Glutamatergic neuron (in vitro differentiated cells): ENCODE results near the gene ZMYND8. TPM values are rescaled to one million over a fixed set of nuclear protein-coding genes. Genes with fewer than 3 reads are reported as not detected.

Source experiments
- DNase-seq: peaks from one replicate; pipeline ENCODE4 v3.0.0; 2022
- H3K27ac Mint-ChIP-seq: one replicate; pipeline ENCODE4 v1.8.0; 2020; ENCODE audit warnings: mild to moderate bottlenecking, mixed read lengths, inconsistent platforms; ENCODE audit not compliant: unreplicated experiment
- H3K27me3 Mint-ChIP-seq: one replicate; pipeline ENCODE4 v1.8.0; 2020; ENCODE audit warnings: mild to moderate bottlenecking, moderate library complexity, mixed read lengths, inconsistent platforms; ENCODE audit not compliant: unreplicated experiment
- H3K36me3 Mint-ChIP-seq: one replicate; pipeline ENCODE4 v1.8.0; 2020; ENCODE audit warnings: mild to moderate bottlenecking, mixed read lengths, inconsistent platforms; ENCODE audit not compliant: unreplicated experiment
- H3K4me1 Mint-ChIP-seq: one replicate; pipeline ENCODE4 v1.8.0; 2020; ENCODE audit warnings: mild to moderate bottlenecking, low read depth, mixed read lengths, inconsistent platforms; ENCODE audit not compliant: unreplicated experiment
- H3K4me3 Mint-ChIP-seq: one replicate; pipeline ENCODE4 v1.8.0; 2020; ENCODE audit warnings: mild to moderate bottlenecking, mixed read lengths, inconsistent platforms; ENCODE audit not compliant: unreplicated experiment
- H3K9me3 Mint-ChIP-seq: one replicate; pipeline ENCODE4 v1.8.0; 2020; ENCODE audit warnings: mild to moderate bottlenecking, moderate library complexity, mixed read lengths, inconsistent platforms; ENCODE audit not compliant: unreplicated experiment
- CTCF ChIP-seq: fragments of 200-600 bp; sonication (generic); IDR thresholded peaks from one replicate; pipeline ENCODE4 v1.5.0; 2021; ENCODE audit not compliant: partially characterized antibody, unreplicated experiment
- total RNA-seq: library from RNA; stranded (reverse); fragmentation: NEBNext Ultra II Directional; extraction: Animal tissue kit (Norgen Biotek cat#: 25700); gene quantifications from one replicate; pipeline ENCODE4 v1.2.1, GENCODE V29; 2021; ENCODE audit not compliant: unreplicated experiment

Gene ZMYND8
- total RNA-seq, 1 donor from 2014 or later: 116 TPM

- H3K4me1 Mint-ChIP-seq: peaks cover 28% of the 10 kb centered on the region
- TF ChIP-seq CTCF: no peak
- no peaks in the 10 kb centered on the region for H3K27me3 Mint-ChIP-seq
- H3K9me3 Mint-ChIP-seq: peaks cover 2% of the 10 kb centered on the region
- peaks cover 6% of the 10 kb centered on the region for H3K36me3 Mint-ChIP-seq
- no peak overlapping the region for H3K4me3 Mint-ChIP-seq
- DNase-seq: no peak
- H3K27ac Mint-ChIP-seq: peak overlapping the region; percentile 81
Observed at GRCh38 chr20:47330071-47330470, 26.4 kb downstream of the ZMYND8 start.

GRCh38 chr20:47328129-47328528 is 28.4 kb downstream of the ZMYND8 start:
- no peak for TF ChIP-seq CTCF
- Mint-ChIP-seq H3K4me3 (no peak overlapping the region), H3K4me1 (peaks cover 32% of the 10 kb centered on the region), H3K36me3 (peaks cover 6% of the 10 kb centered on the region), H3K27ac (no peak overlapping the region), H3K27me3 (no peaks in the 10 kb centered on the region), H3K9me3 (peaks cover 6% of the 10 kb centered on the region)
- DNase-seq: no peak

- peaks cover 31% of the 10 kb centered on the region for H3K4me1 Mint-ChIP-seq
- no peaks in the 10 kb centered on the region for H3K27me3 Mint-ChIP-seq
- H3K9me3 Mint-ChIP-seq: peaks cover 6% of the 10 kb centered on the region
- H3K4me3 Mint-ChIP-seq: no peak overlapping the region
- DNase-seq: no peak
- peaks cover 6% of the 10 kb centered on the region for H3K36me3 Mint-ChIP-seq
- TF ChIP-seq CTCF: no peak
- H3K27ac Mint-ChIP-seq: no peak overlapping the region
Observed at GRCh38 chr20:47327711-47328110, 28.8 kb downstream of the ZMYND8 start.

GRCh38 chr20:47326658-47327268 is 29.7 kb downstream of the ZMYND8 start:
- Mint-ChIP-seq H3K4me1 (peaks cover 32% of the 10 kb centered on the region), H3K36me3 (peaks cover 6% of the 10 kb centered on the region), H3K27ac (no peak overlapping the region), H3K27me3 (no peaks in the 10 kb centered on the region), H3K9me3 (peaks cover 6% of the 10 kb centered on the region), H3K4me3 (no peak overlapping the region)
- TF ChIP-seq CTCF: no peak
- no peak for DNase-seq

- H3K4me1 Mint-ChIP-seq: peaks cover 30% of the 10 kb centered on the region
- H3K4me3 Mint-ChIP-seq: no peak overlapping the region
- DNase-seq: no peak
- H3K27ac Mint-ChIP-seq: no peak overlapping the region
- H3K36me3 Mint-ChIP-seq: no peaks in the 10 kb centered on the region
- H3K9me3 Mint-ChIP-seq: peaks cover 4% of the 10 kb centered on the region
- no peaks in the 10 kb centered on the region for H3K27me3 Mint-ChIP-seq
- TF ChIP-seq CTCF: no peak
Observed at GRCh38 chr20:47325242-47325641, 31.3 kb downstream of the ZMYND8 start.
